NT2/D1 (cell line): ENCODE measurements around the gene TOP2B.

Experiments
- DNase-seq: peaks from one replicate; pipeline ENCODE4 v3.0.0-alpha.2; 2011; ENCODE audit warnings: low read depth, low spot score
- H3K27me3 ChIP-seq: 2 replicates; pipeline ENCODE4 v1.6.0; 2011; ENCODE audit warnings: mild to moderate bottlenecking; ENCODE audit not compliant: insufficient read length, insufficient read depth
- H3K36me3 ChIP-seq: 2 replicates; pipeline ENCODE4 v1.6.1; 2011; ENCODE audit warnings: mild to moderate bottlenecking, low read length, mixed read lengths; ENCODE audit not compliant: insufficient read depth, insufficient read length
- H3K4me1 ChIP-seq: 2 replicates; pipeline ENCODE4 v1.5.1; 2011; ENCODE audit not compliant: insufficient read depth, insufficient read length
- H3K4me3 ChIP-seq: 2 replicates; pipeline ENCODE4 v1.5.1; 2011; ENCODE audit warnings: low read depth; ENCODE audit not compliant: insufficient read length
- H3K9ac ChIP-seq: 2 replicates; pipeline ENCODE4 v1.6.0; 2011; ENCODE audit warnings: low read depth; ENCODE audit not compliant: insufficient read length
- H3K9me3 ChIP-seq: 2 replicates; pipeline ENCODE4 v1.5.1; 2011; ENCODE audit warnings: mild to moderate bottlenecking, low read length; ENCODE audit not compliant: insufficient read depth
- SUZ12 ChIP-seq: IDR thresholded peaks from 2 replicates; pipeline ENCODE4 v1.6.1; 2011; ENCODE audit not compliant: insufficient read length, insufficient read depth; ENCODE audit errors: extremely low read depth
- YY1 ChIP-seq: IDR thresholded peaks from 2 replicates; pipeline ENCODE4 v1.6.1; 2011; ENCODE audit not compliant: insufficient read length, insufficient read depth
- ZNF274 ChIP-seq: IDR thresholded peaks from 2 replicates; pipeline ENCODE4 v1.6.1; 2011; ENCODE audit warnings: mild to moderate bottlenecking, low read depth, low read length

Gene TOP2B

GRCh38 chr3:25686766-25687165 lies 22.1 kb upstream of the TOP2B start:
- H3K27me3 ChIP-seq = no peaks in the 10 kb centered on the region
- no peaks in the 10 kb centered on the region for H3K9me3 ChIP-seq
- no peak for DNase-seq
- H3K4me3 ChIP-seq = no peak overlapping the region
- H3K4me1 ChIP-seq = no peaks in the 10 kb centered on the region
- no peaks in the 10 kb centered on the region for H3K36me3 ChIP-seq
- no peak overlapping the region for H3K9ac ChIP-seq
- TF ChIP-seq ZNF274 (no peak), YY1 (no peak), SUZ12 (no peak)

GRCh38 chr3:25683882-25684281 lies 19.2 kb upstream of the TOP2B start:
- Histone ChIP-seq H3K36me3 (no peaks in the 10 kb centered on the region), H3K9ac (no peak overlapping the region), H3K27me3 (no peaks in the 10 kb centered on the region), H3K9me3 (no peaks in the 10 kb centered on the region), H3K4me3 (no peak overlapping the region), H3K4me1 (no peaks in the 10 kb centered on the region)
- DNase-seq = no peak
- TF ChIP-seq ZNF274 = no peak

GRCh38 chr3:25683410-25683809 lies 18.7 kb upstream of the TOP2B start:
- Histone ChIP-seq H3K36me3 (no peaks in the 10 kb centered on the region), H3K4me3 (no peak overlapping the region), H3K4me1 (no peaks in the 10 kb centered on the region), H3K9me3 (no peaks in the 10 kb centered on the region), H3K9ac (no peak overlapping the region), H3K27me3 (no peaks in the 10 kb centered on the region)
- TF ChIP-seq SUZ12 (no peak), ZNF274 (no peak), YY1 (no peak)
- no peak for DNase-seq

DNA sequence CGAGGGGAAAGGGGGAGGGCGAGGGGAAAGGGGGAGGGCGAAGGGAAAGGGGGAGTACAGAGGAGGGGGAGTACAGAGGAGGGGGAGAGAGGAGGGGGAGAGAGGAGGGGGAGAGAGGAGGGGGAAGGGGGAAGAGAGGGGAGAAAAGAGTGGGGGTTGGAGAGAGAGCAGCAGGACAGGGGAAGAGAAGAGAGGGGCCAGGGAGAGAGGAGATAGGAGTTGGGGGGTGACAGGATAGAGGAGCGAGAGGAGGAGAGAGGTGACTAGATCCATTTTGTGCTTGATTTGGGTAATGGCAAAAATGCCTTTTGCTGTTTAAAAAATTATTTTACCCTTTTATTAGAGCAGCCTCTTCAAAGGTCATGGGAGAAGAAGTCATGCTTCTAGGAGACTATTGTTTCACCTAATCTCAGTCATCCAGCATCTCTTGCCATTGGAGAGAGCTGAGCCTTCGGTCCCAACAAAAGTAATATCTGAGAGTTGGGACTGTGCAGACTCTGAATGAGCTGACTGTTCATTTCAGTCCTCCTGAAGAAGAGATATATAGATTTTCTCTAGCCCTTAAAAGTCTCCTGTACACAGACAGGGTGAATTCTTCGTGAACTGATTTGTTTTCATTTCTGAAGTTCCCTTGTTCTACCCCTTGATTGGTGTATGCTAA lies 15.1 kb upstream of the TOP2B start:
- no peaks in the 10 kb centered on the region for H3K27me3 ChIP-seq
- no peak for DNase-seq
- no peaks in the 10 kb centered on the region for H3K36me3 ChIP-seq
- H3K4me3 ChIP-seq = no peak overlapping the region
- no peak overlapping the region for H3K9ac ChIP-seq
- TF ChIP-seq YY1 (no peak), SUZ12 (no peak), ZNF274 (no peak)
- H3K9me3 ChIP-seq = no peaks in the 10 kb centered on the region
- H3K4me1 ChIP-seq = no peaks in the 10 kb centered on the region

- Histone ChIP-seq H3K36me3 (no peaks in the 10 kb centered on the region), H3K9ac (no peak overlapping the region), H3K4me1 (no peaks in the 10 kb centered on the region), H3K27me3 (no peaks in the 10 kb centered on the region), H3K4me3 (no peak overlapping the region), H3K9me3 (no peaks in the 10 kb centered on the region; the same call in 1 of the 2 replicates)
- TF ChIP-seq SUZ12 = no peak
- TF ChIP-seq YY1 = no peak
- no peak for TF ChIP-seq ZNF274
- DNase-seq = no peak
Measured at GRCh38 chr3:25679166-25679565, 14.5 kb upstream of the TOP2B start.

GRCh38 chr3:25678581-25678980 lies 13.9 kb upstream of the TOP2B start:
- no peak overlapping the region for H3K4me3 ChIP-seq
- TF ChIP-seq YY1 = no peak
- TF ChIP-seq SUZ12 = no peak
- no peak for TF ChIP-seq ZNF274

GRCh38 chr3:25677121-25677520 lies 12.4 kb upstream of the TOP2B start:
- Histone ChIP-seq H3K9ac (no peak overlapping the region), H3K9me3 (peaks cover 7% of the 10 kb centered on the region; the same call in 1 of the 2 replicates), H3K4me3 (no peak overlapping the region), H3K27me3 (no peaks in the 10 kb centered on the region), H3K4me1 (no peaks in the 10 kb centered on the region), H3K36me3 (no peaks in the 10 kb centered on the region)
- TF ChIP-seq ZNF274 (no peak), SUZ12 (no peak), YY1 (no peak)
- no peak for DNase-seq

More at GRCh38 chr3:25678581-25678980, 13.9 kb upstream of the TOP2B start:
- Histone ChIP-seq H3K9me3 (peaks cover 5% of the 10 kb centered on the region; the same call in 1 of the 2 replicates), H3K4me1 (no peaks in the 10 kb centered on the region), H3K27me3 (no peaks in the 10 kb centered on the region), H3K36me3 (no peaks in the 10 kb centered on the region), H3K9ac (no peak overlapping the region)
- no peak for DNase-seq

GRCh38 chr3:25674670-25675069 lies 10.0 kb upstream of the TOP2B start:
- no peak for TF ChIP-seq YY1
- TF ChIP-seq SUZ12 = no peak
- TF ChIP-seq ZNF274 = no peak
- no peaks in the 10 kb centered on the region for H3K36me3 ChIP-seq
- H3K4me1 ChIP-seq = no peaks in the 10 kb centered on the region
- H3K27me3 ChIP-seq = no peaks in the 10 kb centered on the region
- no peak overlapping the region for H3K4me3 ChIP-seq
- H3K9ac ChIP-seq = no peak overlapping the region
- DNase-seq = no peak
- peaks cover 7% of the 10 kb centered on the region; the same call in 1 of the 2 replicates for H3K9me3 ChIP-seq
